Endothelial cell of umbilical vein (primary cell): ENCODE data around the gene M6PR. TPM values are rescaled to one million over a fixed set of nuclear protein-coding genes. Genes with fewer than 3 reads are reported as not detected.

Source experiments
- BruUV-seq: library from RNA; stranded (reverse); fragments of 400-500 nt; replicated peaks from 2 replicates; lab custom pipeline; 2021; lab: Mats Ljungman, UMichigan
- CTCF ChIA-PET: fragments of 300-600, 350-600 bp; sonication (Branson Sonifier 250); formaldehyde crosslinking; loops from one replicate; lab custom pipeline; 2021; ENCODE audit warnings: antibody characterized with exemption, inconsistent platforms; lab: Charles Lee
- POLR2A ChIA-PET: fragments of 300-600, 350-600 bp; sonication (Branson Sonifier 250); formaldehyde crosslinking; loops from one replicate; lab custom pipeline; 2021; ENCODE audit warnings: antibody characterized with exemption, inconsistent platforms; lab: Charles Lee
- DNase-seq: peaks from one replicate; pipeline ENCODE4 v3.0.0-alpha.2; 2011; ENCODE audit warnings: low read depth, low spot score
- FAIRE-seq: peaks from 2 replicates; lab custom pipeline; 2011; peaks lifted over from hg19 to GRCh38; lab: Jason Lieb, UNC
- H2AFZ ChIP-seq: 2 replicates; pipeline ENCODE4 v1.6.0; 2012; ENCODE audit warnings: low read depth, low read length, control low read depth, inconsistent platforms
- H3K27ac ChIP-seq: 2 replicates; pipeline ENCODE4 v1.5.1; 2011; ENCODE audit warnings: low read depth, mild to moderate bottlenecking, control low read depth, low read length, moderate library complexity; ENCODE audit not compliant: insufficient read depth
- H3K27me3 ChIP-seq, 2 experiments: 2 replicates each; pipeline versions ENCODE4 v1.6.0 to v1.6.1; 2011; ENCODE audit warnings: low read length in 2 of 2, mixed read lengths in 1 of 2; ENCODE audit not compliant: control insufficient read depth in 2 of 2, insufficient read depth in 2 of 2
- H3K36me3 ChIP-seq, 2 experiments: 2 replicates in 1 of 2; 3 replicates in 1 of 2; pipeline ENCODE4 v1.5.1; 2011; ENCODE audit warnings: low read length in 2 of 2, mild to moderate bottlenecking in 1 of 2, moderate library complexity in 1 of 2; ENCODE audit not compliant: control insufficient read depth in 2 of 2, insufficient read depth in 2 of 2; ENCODE audit errors: extremely low read depth in 1 of 2
- H3K4me1 ChIP-seq: 3 replicates; pipeline ENCODE4 v1.5.1; 2011; ENCODE audit warnings: mild to moderate bottlenecking, low read length; ENCODE audit not compliant: control insufficient read depth, insufficient read depth; ENCODE audit errors: extremely low read depth
- H3K4me2 ChIP-seq: 2 replicates; pipeline ENCODE4 v1.6.1; 2011; ENCODE audit warnings: low read length, control low read depth, mixed read lengths; ENCODE audit not compliant: insufficient read depth
- H3K4me3 ChIP-seq, 3 experiments: fragments of 200-600 bp in 1 of 3; sonication (generic), shearing (Covaris generic) in 1 of 3; replicated peaks in 1 of 3; 2 replicates each; pipeline ENCODE4 v1.5.1; 2011 to 2016; ENCODE audit warnings: control low read depth in 3 of 3, low read length in 3 of 3, mild to moderate bottlenecking in 2 of 3, inconsistent platforms in 1 of 3, low read depth in 1 of 3, moderate library complexity in 1 of 3; ENCODE audit not compliant: insufficient read depth in 1 of 3
- H3K79me2 ChIP-seq: 2 replicates; pipeline ENCODE4 v1.6.0; 2012; ENCODE audit warnings: low read length, inconsistent platforms; ENCODE audit not compliant: control insufficient read depth, insufficient read depth
- H3K9ac ChIP-seq: replicated peaks from 2 replicates; pipeline ENCODE3; 2011; ENCODE audit warnings: low read length, control low read depth; ENCODE audit not compliant: insufficient read depth; ENCODE audit errors: extremely low read depth
- H3K9me1 ChIP-seq: replicated peaks from 3 replicates; pipeline ENCODE4 v1.6.0; 2011; ENCODE audit warnings: mild to moderate bottlenecking, low read length; ENCODE audit not compliant: control insufficient read depth, insufficient read depth; ENCODE audit errors: extremely low read depth
- H3K9me3 ChIP-seq: replicated peaks from 2 replicates; pipeline ENCODE4 v1.5.1; 2012; ENCODE audit warnings: low read length, inconsistent platforms; ENCODE audit not compliant: control insufficient read depth, insufficient read depth
- H4K20me1 ChIP-seq: replicated peaks from 2 replicates; pipeline ENCODE3; 2011; ENCODE audit warnings: mild to moderate bottlenecking, low read length; ENCODE audit not compliant: control insufficient read depth, insufficient read depth; ENCODE audit errors: extremely low read depth
- EZH2 ChIP-seq: IDR thresholded peaks from 2 replicates; pipeline ENCODE4 v1.6.1; 2012; ENCODE audit warnings: borderline replicate concordance, low read depth, mild to moderate bottlenecking, moderate library complexity, low read length, inconsistent platforms; ENCODE audit not compliant: severe bottlenecking
- FOS ChIP-seq: IDR thresholded peaks from 2 replicates; pipeline ENCODE4 v1.6.1; 2011; ENCODE audit warnings: mild to moderate bottlenecking, low read length, moderate library complexity, borderline replicate concordance; ENCODE audit not compliant: insufficient read depth
- GATA2 ChIP-seq: IDR thresholded peaks from 2 replicates; pipeline ENCODE4 v1.7.0; 2011; ENCODE audit warnings: low read depth, mild to moderate bottlenecking, moderate library complexity, mixed read lengths, low read length; ENCODE audit not compliant: insufficient read length, insufficient read depth
- JUN ChIP-seq: IDR thresholded peaks from 2 replicates; pipeline ENCODE4 v1.6.1; 2011; ENCODE audit warnings: borderline replicate concordance, low read depth; ENCODE audit not compliant: insufficient read length, insufficient read depth
- MAX ChIP-seq: IDR thresholded peaks from 2 replicates; pipeline ENCODE4 v1.6.1; 2011; ENCODE audit not compliant: insufficient read depth, insufficient read length
- MYC ChIP-seq: IDR thresholded peaks from one replicate; pipeline ENCODE4 v1.6.1; 2011; ENCODE audit warnings: mild to moderate bottlenecking, low read depth, low read length
- POLR2A ChIP-seq: IDR thresholded peaks from 2 replicates; pipeline ENCODE4 v1.6.1; 2012; ENCODE audit warnings: low read depth, mild to moderate bottlenecking, control low read depth, low read length
- POLR2AphosphoS5 ChIP-seq: IDR thresholded peaks from 2 replicates; pipeline ENCODE4 v1.6.1; 2012; ENCODE audit warnings: low read depth, mild to moderate bottlenecking, control low read depth, low read length, moderate library complexity; ENCODE audit not compliant: insufficient read depth
- dilution Hi-C: fragments of 300-500 bp; cut with MboI; formaldehyde crosslinking; loops from one replicate; pipeline ENCODE4 v1.15.0; 2019; ENCODE audit warnings: low sequenced_read_pairs; ENCODE audit not compliant: extremely low pct_ligation_motif_present
- intact Hi-C: fragments of 100-400 bp; cut with micrococcal nuclease; formaldehyde crosslinking; loops from one replicate; pipeline ENCODE4 v1.10.0; 2022
- polyA plus RNA-seq, 4 experiments: library from polyadenylated mRNA; depleted of rRNA in 3 of 4; stranded (reverse) in 3 of 4; unstranded in 1 of 4; fragments of >200 nt; gene quantifications; 2 replicates each; pipeline versions ENCODE4 v1.2.1 to v1.2.3, GENCODE V29; 2011 to 2012; ENCODE audit warnings: missing spikeins in 1 of 4
- total RNA-seq: library from RNA; stranded (reverse); gene quantifications from 2 replicates; pipeline ENCODE4 v1.2.3, GENCODE V29; 2021
- TF ChIP-seq, protein P1 (sequence below), 2 donors: IDR thresholded peaks; 1 replicate in 1 of 2; 2 replicates in 1 of 2; pipeline ENCODE4 v1.5.1; 2011; ENCODE audit warnings: low read length in 2 of 2, mild to moderate bottlenecking in 2 of 2, moderate library complexity in 2 of 2, control low read depth in 1 of 2, inconsistent platforms in 1 of 2, low read depth in 1 of 2; ENCODE audit not compliant: insufficient read depth in 1 of 2; ENCODE audit errors: extremely low read depth in 1 of 2

Gene M6PR
- total and polyA plus RNA-seq, 2 donors (not counting 3 experiments of a cell fraction or from before 2014, with no cell fraction given) = 124 to 142 TPM

DNA sequence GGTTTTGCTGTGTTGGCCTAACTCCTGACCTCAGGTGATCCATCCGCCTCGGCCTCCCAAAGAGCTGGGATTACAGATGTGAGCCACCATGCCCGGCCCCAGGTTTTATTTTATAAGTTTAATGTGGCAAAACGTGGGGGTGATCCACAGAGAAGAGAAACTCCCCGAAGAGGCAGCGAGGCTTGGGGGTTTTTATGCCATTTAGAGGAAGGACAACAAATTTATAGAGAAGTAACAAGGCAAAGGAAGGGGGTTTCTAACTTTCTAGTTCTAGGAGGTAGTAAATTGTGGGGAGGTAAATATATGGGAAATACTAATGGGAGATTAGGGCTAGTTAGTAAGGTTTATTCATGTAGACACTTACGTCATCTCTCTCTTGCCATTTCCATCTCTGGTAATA, 52.4 kb downstream of the M6PR start:
- POLR2A ChIA-PET = no interaction called here
- no peaks in the 10 kb centered on the region for H3K4me1 ChIP-seq
- dilution Hi-C loops (no loop called here), intact Hi-C loops (no loop called here)
- no peaks in the 10 kb centered on the region for H3K79me2 ChIP-seq
- no peak overlapping the region for H3K4me3 ChIP-seq
- no peak overlapping the region for H2AFZ ChIP-seq
- peaks cover 0 to 5% of the 10 kb centered on the region in 2 experiments for H3K27me3 ChIP-seq
- no peak overlapping the region for H3K4me2 ChIP-seq
- no peak for DNase-seq
- no peaks in the 10 kb centered on the region for H3K9me1 ChIP-seq
- H3K9ac ChIP-seq = no peak overlapping the region
- no peaks in the 10 kb centered on the region for H3K36me3 ChIP-seq
- FAIRE-seq = no peak
- H3K27ac ChIP-seq = no peak overlapping the region
- TF ChIP-seq FOS = no peak
- TF ChIP-seq POLR2AphosphoS5 = no peak
- no peak for TF ChIP-seq EZH2
- TF ChIP-seq, protein P1, sequence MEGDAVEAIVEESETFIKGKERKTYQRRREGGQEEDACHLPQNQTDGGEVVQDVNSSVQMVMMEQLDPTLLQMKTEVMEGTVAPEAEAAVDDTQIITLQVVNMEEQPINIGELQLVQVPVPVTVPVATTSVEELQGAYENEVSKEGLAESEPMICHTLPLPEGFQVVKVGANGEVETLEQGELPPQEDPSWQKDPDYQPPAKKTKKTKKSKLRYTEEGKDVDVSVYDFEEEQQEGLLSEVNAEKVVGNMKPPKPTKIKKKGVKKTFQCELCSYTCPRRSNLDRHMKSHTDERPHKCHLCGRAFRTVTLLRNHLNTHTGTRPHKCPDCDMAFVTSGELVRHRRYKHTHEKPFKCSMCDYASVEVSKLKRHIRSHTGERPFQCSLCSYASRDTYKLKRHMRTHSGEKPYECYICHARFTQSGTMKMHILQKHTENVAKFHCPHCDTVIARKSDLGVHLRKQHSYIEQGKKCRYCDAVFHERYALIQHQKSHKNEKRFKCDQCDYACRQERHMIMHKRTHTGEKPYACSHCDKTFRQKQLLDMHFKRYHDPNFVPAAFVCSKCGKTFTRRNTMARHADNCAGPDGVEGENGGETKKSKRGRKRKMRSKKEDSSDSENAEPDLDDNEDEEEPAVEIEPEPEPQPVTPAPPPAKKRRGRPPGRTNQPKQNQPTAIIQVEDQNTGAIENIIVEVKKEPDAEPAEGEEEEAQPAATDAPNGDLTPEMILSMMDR (IDR thresholded peaks at IDR 0.05; ENCODE audit: extremely low read depth in 1 of 2, insufficient read depth in 1 of 2, low read depth in 1 of 2, low read length in 2 of 2) = no peak
- no peak for TF ChIP-seq POLR2A
- no peak for TF ChIP-seq JUN
- no peak for TF ChIP-seq MAX
- TF ChIP-seq GATA2 = no peak
- no peak for TF ChIP-seq MYC
- no TSS peak for BruUV-seq
- H4K20me1 ChIP-seq = no peaks in the 10 kb centered on the region
- no peaks in the 10 kb centered on the region for H3K9me3 ChIP-seq
- CTCF ChIA-PET = interaction anchor here (1.5 kb wide), 1 partner anchor 215 kb away, joined by 4 read pairs; no protein-coding TSS in a partner anchor
